Epidermal melanocyte (primary cell): ENCODE measurements around the gene HES3.

Experiments
- DNase-seq: peaks from one replicate; pipeline ENCODE4 v3.0.0; 2011; ENCODE audit warnings: low spot score; ENCODE audit not compliant: insufficient read length

The HES3 gene, protein sequence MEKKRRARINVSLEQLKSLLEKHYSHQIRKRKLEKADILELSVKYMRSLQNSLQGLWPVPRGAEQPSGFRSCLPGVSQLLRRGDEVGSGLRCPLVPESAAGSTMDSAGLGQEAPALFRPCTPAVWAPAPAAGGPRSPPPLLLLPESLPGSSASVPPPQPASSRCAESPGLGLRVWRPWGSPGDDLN

DNA sequence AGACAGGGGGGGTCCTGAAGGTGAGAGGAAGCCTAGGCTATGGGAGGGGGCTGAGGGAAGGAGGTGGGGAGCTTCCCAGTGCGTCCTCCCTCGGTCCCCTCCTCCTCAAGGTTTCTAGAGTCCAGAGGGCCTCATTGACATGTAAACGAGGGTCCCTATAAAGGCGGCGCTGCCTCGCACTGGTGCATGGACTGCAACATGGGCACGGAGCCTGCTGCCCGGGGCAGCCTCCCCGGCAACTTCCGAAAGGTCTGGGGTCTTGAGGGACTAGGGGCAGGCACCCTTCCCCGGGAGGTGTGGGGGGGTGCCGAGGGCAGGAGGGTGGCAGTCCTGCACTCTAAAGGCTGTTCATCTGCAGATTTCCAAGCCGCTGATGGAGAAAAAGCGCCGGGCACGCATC is at the start of gene HES3:
TSS of gene HES3 (plus strand) at position 187 of the 400 bp plus-strand sequence. CDS start at position 374, 187 bp downstream.
- DNase-seq, result peak; percentile 10

DNA sequence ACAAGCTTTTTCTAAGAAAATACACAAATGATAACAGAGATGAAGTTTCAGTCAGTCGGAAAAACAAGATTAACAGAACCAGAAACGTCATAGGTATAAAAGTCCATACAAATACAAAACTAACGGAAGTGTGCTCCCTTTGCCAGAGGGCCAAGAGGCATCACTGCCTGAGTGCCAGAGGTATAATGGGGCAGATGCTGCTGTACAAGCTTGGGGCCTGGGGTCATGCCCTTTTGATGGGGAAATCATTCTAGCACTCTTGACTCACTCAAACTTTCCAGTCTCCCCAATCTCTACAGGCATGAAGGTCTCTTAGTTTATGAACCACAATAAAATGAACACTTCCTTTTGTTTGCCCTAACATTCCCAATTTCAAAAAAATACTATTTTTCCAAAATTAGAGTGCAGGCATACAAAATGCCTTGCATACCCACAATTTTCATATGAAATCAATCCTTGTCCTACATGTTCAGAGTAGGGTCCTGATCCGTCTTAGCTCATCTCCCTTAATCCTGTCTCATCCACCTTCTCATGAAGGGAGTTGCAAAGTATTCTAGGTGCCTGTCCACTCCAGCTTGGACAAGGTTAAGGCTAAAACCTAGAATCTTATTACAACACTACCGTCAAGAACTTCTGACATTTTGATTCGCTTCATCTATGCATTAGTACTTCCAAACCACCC is 46.1 kb upstream of the HES3 start:
- no peak for DNase-seq

DNA sequence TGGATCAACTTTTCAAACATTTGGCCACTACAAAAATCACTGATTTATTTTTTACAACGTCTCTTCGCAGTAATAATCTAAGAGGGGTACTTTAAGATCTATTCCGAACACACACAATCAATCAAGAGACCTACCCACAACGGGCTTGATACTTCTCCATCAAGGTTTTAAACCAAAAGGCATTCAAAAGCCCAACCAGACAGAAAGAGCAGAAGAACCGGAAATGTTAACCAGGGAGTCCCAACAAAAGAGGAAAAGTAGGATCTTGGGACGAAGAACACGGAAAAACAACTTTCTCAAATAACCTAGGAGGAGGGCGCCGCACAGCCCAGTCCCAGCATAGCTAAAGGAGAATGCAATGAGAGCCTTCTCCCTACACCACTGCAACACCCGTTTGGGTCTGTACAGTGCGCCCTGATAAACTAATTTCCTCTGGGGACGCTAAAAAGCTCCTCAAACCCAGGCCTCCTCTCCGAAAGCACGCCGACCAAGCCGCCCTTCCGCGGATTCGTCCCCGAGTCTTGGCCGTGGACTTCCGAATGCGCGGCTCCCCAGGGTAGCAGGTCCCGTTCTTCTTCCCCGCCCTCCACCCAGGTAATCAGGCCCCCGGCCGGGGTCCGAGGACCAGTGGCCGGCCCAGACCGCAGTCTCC is 45.2 kb upstream of the HES3 start:
- DNase-seq, result no peak

DNA sequence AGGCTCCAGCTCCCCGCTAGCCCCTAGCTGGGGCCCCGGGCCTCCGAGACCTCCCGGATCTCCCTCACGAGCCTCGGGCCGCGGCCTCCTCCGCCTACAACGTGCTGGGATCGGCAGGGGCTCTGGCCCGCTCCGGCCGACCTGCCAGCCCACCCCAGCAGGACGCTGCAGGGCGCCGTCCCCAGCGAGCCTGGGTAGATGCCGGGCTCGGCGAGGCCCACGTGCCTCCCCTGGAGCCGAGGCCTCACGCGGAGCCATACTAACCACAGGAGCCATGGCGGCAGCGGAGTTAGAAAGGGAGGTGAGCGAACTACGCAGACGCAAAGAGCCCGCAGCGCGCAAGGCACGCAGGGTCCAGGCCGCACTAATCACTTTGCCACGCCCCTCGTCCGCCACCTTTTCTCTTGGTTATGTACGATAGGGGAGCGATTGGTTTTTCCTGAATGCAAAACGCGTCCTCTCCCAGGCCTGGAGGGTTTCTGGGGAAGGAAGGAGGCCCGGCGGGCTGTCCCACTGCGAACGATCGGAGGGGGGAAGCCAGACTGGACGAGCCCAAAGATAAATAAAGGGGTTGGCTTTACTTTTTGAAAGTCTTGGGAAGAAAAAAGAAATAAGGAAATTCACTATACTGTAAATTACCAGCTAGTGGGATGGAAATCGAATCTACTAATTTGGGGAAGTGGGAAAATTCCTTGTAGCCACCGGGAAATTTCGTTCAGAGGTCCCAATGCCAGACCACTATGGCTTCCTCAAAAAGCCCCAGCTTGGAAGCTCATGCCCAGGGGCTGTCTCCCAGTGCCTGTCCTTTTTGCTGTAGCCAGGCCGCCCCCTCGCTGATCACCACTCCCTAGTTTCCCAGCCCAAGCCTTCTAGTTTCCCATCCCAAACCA is 44.4 kb upstream of the HES3 start, which contains the start of gene RPL22:
TSS of gene RPL22 (minus strand) at position 298 of the 890 bp plus-strand sequence. CDS start at position 276, 22 bp downstream.
- DNase-seq, result peak; percentile 84

DNA sequence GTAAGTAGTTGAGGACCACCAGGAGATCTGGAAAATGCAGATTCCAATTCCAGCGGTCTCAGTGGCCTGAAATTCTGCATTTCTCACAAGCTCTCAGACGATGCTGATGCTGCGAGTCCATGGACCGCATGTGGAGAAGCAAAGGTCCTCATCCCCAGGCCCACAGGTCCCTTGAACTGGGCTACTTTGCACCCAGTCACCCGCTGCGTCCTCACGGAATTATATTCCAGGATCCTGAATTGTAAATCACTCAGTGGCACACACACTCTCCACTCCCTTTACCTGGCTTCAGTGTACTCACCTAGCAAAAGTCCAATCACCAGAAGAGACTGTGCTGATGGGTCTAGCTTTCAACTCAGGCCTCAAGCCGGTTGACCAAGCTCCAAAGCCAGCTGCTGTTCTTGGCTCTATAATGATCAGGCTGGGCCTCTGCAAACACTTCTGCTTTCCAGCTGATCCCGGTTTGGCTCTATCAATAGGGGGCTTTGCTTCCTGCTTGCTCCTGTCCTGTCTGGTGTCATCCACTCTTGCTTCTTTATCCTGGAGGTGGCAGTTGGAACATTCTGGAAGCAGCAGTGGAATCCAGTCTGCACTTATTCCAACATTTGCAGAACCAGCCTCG is 43.7 kb upstream of the HES3 start:
- DNase-seq, result no peak

DNA sequence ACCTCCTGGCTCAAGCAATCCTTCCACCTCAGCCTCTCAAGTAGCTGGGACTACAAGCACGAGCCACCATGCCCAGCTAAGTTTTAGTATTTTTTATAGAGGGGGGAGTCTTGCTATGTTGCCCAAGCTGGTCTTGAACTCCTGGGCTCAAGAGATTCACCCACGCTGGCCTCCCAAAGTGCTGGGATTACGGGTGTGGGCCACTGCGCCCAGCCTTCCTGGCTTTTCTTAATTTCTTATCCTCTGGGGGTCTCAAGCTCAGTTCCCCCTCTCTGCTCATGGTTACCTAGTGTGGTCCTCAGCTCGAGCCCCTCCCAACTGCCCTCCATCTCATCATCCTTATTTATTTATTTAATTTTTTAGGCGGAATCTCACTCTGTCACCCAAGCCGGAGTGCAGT is 41.7 kb upstream of the HES3 start:
- no peak for DNase-seq

DNA sequence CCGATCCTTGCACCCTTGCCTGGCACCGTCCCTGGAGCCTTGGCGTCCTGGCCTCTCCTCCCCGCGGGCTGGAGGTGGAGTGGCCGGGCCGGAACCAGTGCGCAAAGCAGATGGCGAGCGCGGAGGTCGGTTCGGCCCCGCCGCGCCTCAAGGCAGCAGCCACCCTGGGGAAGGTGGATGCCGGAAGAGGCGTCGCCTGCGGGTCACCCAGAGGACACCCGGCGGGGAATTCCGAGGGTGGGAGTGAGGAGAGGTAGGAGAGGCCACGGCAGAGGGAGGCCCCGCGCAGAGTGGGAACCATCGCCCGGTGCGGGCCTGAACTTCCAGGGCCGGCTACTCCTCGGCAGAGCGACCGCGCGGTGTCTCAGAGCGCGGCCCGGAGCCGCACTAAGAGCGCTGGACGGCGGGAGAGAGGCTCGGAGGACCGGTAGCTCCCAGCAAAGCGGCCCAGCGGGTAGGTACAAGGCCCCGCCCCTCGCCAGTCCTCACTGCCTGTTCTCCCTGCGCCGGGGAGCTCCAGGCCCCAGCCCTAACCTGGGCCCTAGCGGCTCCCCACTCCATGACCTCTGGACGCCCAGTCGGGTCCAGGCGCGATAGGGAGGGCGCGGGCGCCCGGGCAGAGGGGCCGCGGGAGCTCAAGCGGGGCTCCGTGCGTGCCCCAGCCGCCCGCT is 38.0 kb upstream of the HES3 start, which contains the start of gene RNF207:
TSS of gene RNF207 (plus strand) at position 271 of the 671 bp plus-strand sequence. CDS start 417 bp downstream, outside the sequence.
- DNase-seq, result no peak

DNA sequence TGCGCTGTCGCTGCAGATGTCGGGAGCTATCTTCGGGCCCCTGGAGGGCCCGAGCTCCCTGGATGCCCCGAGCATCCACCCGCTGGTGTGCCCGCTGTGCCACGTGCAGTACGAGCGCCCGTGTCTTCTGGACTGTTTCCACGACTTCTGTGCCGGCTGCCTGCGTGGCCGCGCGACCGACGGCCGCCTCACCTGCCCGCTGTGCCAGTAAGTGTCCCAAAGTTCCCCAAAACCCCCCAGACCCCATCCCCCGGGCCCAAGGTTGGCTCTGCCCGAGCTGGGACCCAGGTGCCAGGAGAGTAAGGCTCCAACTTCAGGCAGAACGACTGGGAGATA is 37.5 kb upstream of the HES3 start:
- no peak for DNase-seq

DNA sequence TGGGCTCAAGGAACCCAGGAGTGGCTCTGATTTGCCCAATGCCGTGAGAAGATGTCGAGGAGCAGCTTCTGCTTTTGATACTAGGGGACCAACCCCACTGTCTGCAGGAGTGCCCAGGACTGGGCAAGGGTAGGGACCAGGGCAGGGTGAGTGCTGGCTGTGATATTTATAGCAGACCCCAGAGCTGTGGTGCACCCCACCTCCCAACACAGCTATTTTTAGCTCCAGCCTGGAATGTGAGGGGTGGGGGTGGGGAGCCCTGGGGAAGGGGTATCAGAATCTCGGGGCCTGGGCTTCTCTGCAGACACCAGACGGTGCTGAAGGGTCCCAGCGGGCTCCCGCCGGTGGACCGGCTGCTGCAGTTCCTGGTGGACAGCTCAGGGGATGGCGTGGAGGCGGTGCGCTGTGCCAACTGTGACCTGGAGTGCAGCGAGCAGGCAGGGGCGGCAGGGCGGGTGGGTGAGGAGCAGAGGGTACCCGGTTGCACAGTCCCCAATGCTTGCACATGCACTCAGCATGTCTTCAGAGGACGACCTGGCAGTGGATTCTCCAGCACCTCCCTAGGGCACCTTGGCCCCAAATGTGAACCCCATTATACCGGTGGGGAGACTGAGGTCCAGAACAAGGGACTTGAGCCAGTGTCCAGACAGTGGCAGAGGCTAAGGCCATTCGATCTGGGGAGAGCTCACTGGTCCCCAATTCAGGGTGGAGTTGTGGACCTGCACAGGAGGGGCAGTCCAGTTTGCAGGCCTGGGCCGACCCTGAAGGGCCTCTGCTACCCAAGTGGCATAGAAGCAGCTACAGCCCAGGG is 36.7 kb upstream of the HES3 start:
- no peak for DNase-seq

DNA sequence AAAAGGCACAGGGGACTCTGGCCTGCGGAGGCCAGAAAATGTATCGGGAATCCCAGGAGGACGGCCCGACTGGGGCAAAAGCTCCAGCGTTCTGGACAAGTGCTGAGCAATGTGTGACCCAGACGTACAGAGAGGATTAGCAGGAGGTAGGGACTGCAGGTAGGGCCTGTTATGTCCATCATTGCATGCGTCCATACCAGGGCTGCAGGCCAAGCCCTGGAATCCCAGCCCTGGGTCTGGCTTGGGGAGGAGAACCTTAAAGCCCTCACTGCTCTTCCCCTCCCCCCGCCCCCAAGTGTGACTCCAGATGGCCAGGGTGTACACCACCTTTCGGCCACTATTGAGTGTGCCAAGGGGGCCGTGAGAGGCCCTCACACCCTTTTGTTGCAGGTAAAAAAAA is 36.1 kb upstream of the HES3 start:
- no peak for DNase-seq

DNA sequence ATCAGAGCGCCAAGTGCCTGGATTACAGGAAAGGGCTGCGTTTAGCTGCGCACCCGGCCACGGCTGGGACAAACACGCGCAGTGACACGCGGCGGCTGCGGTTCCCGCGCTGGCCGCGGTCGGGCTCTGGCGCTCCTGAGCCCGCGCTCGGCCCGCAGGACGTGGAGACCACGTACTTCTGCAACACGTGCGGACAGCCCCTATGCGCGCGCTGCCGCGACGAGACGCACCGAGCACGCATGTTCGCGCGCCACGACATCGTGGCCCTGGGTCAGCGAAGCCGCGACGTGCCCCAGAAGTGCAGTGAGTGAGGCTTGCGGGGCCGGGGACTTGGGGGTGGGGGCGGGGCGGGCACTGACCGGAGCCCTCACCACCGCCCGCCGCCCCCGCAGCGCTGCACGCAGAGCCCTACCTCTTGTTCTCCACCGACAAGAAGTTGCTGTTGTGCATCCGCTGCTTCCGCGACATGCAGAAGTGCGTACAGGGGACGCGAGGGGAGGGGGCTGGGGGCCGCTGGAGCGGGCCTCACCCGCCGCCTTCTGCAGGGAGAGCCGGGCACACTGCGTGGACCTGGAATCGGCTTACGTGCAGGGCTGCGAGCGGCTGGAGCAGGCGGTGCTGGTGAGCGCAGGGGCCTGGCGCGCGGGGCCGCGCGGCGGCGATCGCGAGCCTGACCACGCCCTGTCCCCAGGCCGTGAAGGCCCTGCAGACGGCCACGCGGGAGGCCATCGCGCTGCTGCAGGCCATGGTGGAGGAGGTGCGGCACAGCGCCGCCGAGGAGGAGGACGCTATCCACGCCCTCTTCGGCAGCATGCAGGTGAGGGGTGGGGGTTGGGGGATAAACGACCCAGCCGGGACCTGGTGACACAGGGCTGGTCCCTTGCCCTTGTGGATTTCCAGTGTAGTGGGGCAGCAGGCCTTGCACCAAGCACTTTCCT is 35.0 kb upstream of the HES3 start:
- DNase-seq, result peak; percentile 71

DNA sequence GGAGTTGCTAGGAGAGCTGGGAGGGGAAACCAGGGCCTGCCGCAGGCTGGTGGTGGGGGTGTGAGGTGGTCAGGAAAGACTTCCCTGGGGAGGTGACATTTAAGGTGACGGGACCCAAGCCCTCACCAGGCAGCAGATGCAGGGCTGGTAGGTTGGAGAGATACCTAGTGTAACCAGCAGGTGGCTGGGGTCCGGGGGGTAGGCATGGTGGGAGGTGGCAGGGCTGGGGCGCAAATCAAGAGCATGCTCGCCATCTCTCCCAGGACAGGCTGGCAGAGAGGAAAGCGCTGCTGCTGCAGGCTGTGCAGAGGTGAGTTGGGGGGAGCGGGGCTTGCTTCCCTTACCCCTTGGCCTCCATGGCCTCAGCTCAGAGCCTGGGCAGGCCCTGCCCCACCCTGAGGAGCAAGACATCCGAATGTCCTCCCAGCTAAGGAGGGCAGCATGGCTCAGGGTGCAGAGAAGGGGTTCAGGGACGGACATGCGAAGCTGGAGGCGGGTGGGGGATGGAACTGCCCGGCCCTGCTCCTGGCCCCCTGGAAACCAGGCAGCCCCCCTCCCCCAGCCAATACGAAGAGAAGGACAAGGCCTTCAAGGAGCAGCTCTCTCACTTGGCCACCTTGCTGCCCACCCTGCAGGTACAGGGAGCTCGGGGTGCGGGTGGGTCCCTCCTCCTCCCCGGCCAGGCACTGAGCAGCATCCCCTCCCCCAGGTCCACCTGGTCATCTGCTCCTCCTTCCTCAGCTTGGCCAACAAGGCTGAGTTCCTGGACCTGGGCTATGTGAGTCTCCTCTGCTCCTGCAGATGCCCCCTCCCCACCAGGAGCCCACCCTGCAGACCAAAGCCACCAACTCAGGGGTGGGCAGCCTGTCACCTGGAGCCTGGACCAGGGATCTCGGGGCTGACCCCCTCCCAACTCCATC is 34.1 kb upstream of the HES3 start:
- no peak for DNase-seq

DNA sequence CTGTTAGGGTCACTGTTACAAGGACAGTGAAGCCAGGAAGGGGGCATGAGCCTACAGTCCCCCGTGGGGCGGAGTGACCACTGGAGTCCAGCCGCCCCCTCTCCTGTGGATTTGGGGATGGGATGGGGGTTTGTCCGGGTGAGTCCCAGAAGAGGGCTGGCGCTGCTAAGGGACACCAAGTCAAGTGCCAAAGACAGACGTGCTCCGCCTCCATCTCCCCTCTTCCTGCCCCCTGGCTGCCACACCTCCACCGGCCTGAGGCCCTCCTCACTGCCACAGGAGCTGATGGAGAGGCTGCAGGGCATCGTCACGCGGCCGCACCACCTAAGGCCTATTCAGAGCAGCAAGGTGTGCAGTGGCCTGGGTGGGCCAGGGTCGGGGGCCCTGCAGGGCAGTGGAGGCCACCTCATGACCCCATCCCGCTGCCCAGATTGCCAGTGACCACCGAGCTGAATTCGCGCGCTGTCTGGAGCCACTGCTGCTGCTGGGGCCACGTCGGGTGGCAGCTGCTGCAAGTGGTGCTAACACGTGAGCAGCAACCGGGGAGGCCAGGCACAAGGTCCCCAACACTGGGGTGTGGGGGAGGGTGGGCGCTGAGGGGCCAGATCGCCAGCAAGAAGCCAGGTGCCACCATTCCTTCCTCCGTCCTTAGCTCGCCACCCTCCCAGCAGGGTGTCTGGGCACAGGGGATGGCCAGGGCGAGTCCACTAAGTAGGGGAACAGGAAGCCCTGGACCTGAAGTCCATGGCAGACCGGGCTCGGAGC is 33.2 kb upstream of the HES3 start:
- no peak for DNase-seq

DNA sequence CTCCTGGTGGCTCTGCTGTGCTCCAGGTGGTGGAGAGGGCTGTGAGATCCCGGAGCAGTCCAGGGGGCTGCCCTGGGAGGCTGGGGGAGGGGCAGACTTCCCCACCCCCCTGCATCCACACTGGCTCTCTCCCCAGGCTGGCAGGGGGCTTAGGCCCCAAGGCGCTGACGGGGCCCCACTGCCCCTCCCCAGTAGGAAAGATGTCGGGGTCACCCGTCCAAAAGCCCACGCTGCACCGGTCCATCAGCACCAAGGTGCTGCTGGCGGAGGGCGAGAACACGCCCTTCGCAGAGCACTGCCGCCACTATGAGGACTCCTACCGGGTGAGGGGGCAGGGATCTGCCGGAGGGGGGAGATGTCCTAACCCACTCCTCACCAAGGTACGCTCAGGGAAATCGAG is 32.2 kb upstream of the HES3 start:
- DNase-seq, result no peak

DNA sequence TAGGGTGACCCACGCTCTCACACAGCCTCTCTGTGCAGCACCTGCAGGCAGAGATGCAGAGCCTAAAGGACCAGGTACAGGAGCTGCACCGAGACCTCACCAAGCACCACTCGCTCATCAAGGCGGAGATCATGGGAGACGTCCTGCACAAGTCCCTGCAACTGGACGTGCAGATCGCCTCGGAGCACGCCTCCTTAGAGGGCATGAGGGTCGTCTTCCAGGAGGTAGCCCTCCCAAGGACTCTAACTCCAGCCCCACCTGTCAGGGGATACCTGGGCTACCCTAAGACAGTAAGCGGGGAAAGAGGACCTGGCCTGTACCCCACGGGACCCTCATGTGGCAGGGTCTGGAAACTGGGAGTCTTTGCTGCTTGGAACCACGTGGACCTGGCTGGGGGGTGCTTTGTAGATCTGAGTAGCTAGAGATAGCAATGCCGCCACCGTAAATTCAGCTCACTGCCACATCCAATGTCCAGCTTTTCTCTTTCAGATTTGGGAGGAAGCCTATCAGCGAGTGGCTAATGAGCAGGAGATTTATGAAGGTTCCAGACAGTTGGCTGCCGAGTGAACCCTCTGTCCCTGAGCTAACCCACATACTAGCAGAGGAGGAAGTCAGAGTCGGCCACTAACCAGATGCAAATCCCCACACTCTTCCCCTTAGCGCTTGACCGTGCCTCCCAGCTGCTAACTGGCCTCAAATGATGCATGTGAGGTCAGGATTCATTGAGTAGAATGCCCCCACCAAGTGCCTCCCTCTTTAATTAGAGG is 31.6 kb upstream of the HES3 start:
- DNase-seq, result no peak
